Lung (tissue), 12 donors: Measurements from ENCODE around the gene EYA3. TPM values are rescaled to one million over a fixed set of nuclear protein-coding genes. Genes with fewer than 3 reads are reported as not detected.
A peak's percentile ranks its signal among the peaks of the same experiment; 100 is the strongest.

Experiments
- ATAC-seq: fragments of 200-7000 bp; cut with Tn5 transposase; one replicate; pipeline ENCODE4 v1.9.1; 2020; ENCODE audit warnings: moderate number of reproducible peaks; ENCODE audit not compliant: insufficient read depth, low FRiP score
- DNase-seq, 3 donors: peaks; one replicate each; pipeline ENCODE4 v3.0.0-alpha.2; 2013 to 2017
- H3K27ac ChIP-seq, 2 donors: one replicate each; pipeline ENCODE4 v1.5.1; 2013; ENCODE audit warnings: mild to moderate bottlenecking in 2 of 2, moderate library complexity in 2 of 2, control low read depth in 1 of 2, inconsistent platforms in 1 of 2, low read depth in 1 of 2, low read length in 1 of 2
- H3K27me3 ChIP-seq, 3 donors: one replicate each; pipeline ENCODE4 v1.5.1; 2013; ENCODE audit warnings: low read length in 2 of 3; ENCODE audit not compliant: control insufficient read depth in 3 of 3, insufficient read depth in 3 of 3
- H3K36me3 ChIP-seq, 4 donors: one replicate each; pipeline ENCODE4 v1.5.1; 2013; ENCODE audit warnings: low read length in 4 of 4, mild to moderate bottlenecking in 1 of 4, moderate library complexity in 1 of 4; ENCODE audit not compliant: control insufficient read depth in 4 of 4, insufficient read depth in 4 of 4
- H3K4me1 ChIP-seq, 5 donors: one replicate each; pipeline ENCODE4 v1.5.1; 2013; ENCODE audit warnings: low read length in 5 of 5, mild to moderate bottlenecking in 2 of 5, moderate library complexity in 1 of 5; ENCODE audit not compliant: control insufficient read depth in 5 of 5, insufficient read depth in 5 of 5
- H3K4me3 ChIP-seq: one replicate; pipeline ENCODE4 v1.5.1; 2013; ENCODE audit warnings: mild to moderate bottlenecking, control low read depth, moderate library complexity
- H3K9ac ChIP-seq, 2 donors: one replicate each; pipeline ENCODE4 v1.5.1; 2013; ENCODE audit warnings: low read length in 2 of 2, control low read depth in 1 of 2; ENCODE audit not compliant: insufficient read depth in 1 of 2
- H3K9me3 ChIP-seq, 4 donors: one replicate each; pipeline ENCODE4 v1.5.1; 2013; ENCODE audit warnings: low read length in 3 of 4, mild to moderate bottlenecking in 1 of 4, moderate library complexity in 1 of 4; ENCODE audit not compliant: control insufficient read depth in 4 of 4, insufficient read depth in 3 of 4
- WGBS, 2 donors: extraction: QIAGEN DNeasy Blood & Tissue Kit; methylation state at CpG; one replicate each; pipeline ENCODE4 v1.1.7; 2013; 5-methylcytosine and 5-hydroxymethylcytosine counted together
- polyA plus RNA-seq, 2 donors: library from polyadenylated mRNA; stranded (reverse); fragments of 200-250 nt; gene quantifications; one replicate each; pipeline ENCODE4 v1.2.1, GENCODE V29; 2013
- total RNA-seq, 2 donors: library from RNA; depleted of rRNA in 1 of 2; stranded (reverse); fragments of >200 nt in 1 of 2; gene quantifications; one replicate each; pipeline ENCODE4 v1.2.1, GENCODE V29; 2014 to 2021
- TF ChIP-seq, protein P1 (sequence below): IDR thresholded peaks from 2 replicates; pipeline ENCODE4 v1.5.1; 2012; ENCODE audit warnings: mild to moderate bottlenecking; ENCODE audit errors: control extremely low read depth, extremely low read depth
- donor health status: control.
- donor health status: control.
- donor health status: Bipolar disorder and iron deficiency.
- donor health status: healthy.
- donor health status: DM: yes; HTN: yes; CAD: no.

Gene EYA3
- total and polyA plus RNA-seq, 4 donors, result 6.3 to 21.8 (median 13.4) TPM

DNA sequence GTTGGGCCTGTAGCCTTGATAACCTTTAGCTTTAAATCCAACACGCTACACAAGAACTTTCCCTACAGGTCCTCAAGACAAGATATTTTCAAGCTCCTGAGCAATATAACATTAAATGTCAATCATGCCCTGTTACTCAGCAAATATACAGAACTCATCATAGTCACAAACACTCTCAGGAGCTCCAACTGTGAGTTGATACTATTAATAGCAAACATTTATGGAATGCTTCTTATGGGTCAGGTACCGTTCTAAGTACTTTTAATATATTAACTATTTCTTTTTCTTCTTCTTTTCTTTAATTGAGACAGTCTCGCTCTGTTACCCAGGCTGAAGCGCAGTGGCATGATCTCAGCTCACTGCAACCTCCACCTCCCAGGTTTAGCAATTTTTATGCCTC, 10.1 kb downstream of the EYA3 start:
- Histone ChIP-seq H3K36me3 (peaks cover 0 to 3% (median 0%) of the 10 kb centered on the region in 4 donors), H3K27ac (peak overlapping the region in 1 of 2 donors; percentile 42), H3K4me3 (no peak overlapping the region), H3K4me1 (peaks cover 0 to 22% (median 3%) of the 10 kb centered on the region in 5 donors), H3K27me3 (no peaks in the 10 kb centered on the region), H3K9ac (no peak overlapping the region), H3K9me3 (no peaks in the 10 kb centered on the region)
- peak; percentile 27 for ATAC-seq
- DNase-seq, result no peak
- TF ChIP-seq, protein P1, sequence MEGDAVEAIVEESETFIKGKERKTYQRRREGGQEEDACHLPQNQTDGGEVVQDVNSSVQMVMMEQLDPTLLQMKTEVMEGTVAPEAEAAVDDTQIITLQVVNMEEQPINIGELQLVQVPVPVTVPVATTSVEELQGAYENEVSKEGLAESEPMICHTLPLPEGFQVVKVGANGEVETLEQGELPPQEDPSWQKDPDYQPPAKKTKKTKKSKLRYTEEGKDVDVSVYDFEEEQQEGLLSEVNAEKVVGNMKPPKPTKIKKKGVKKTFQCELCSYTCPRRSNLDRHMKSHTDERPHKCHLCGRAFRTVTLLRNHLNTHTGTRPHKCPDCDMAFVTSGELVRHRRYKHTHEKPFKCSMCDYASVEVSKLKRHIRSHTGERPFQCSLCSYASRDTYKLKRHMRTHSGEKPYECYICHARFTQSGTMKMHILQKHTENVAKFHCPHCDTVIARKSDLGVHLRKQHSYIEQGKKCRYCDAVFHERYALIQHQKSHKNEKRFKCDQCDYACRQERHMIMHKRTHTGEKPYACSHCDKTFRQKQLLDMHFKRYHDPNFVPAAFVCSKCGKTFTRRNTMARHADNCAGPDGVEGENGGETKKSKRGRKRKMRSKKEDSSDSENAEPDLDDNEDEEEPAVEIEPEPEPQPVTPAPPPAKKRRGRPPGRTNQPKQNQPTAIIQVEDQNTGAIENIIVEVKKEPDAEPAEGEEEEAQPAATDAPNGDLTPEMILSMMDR, result no peak
- 69 to 86% methylated on average over 4 of the region's 4 CpGs for WGBS, 2 donors

DNA sequence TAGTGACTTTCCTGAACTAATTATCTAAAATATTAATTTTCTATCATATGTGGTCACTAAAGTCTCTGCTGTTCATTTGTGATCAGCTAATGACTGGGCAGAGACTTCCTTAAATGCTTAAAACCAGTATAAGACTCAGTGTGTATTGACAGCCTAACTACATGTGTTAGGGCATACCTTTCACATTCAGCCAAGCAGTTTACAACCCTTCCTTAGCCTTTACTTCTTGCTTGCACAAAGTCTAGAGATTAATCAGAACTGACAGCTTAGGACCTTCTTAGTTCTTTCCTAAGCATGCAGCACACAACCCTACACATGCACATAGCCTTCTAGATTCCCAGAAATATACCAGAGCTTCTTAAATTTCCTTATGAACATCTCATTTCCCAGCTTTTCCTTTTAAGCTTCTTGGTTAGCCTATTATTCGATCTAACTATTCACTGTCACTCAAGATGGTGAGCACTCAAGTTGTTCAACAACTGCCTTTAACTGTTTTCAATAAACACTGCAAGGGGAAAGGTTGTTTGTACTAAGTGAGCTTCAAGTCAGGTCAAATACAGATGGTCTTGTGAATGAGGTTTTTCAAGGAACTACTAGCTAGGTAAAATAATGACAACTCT, 13.4 kb downstream of the EYA3 start:
- H3K27me3 ChIP-seq, result no peaks in the 10 kb centered on the region
- DNase-seq (no peak), ATAC-seq (no peak)
- no peaks in the 10 kb centered on the region for H3K9me3 ChIP-seq
- no peak overlapping the region for H3K9ac ChIP-seq
- no peak overlapping the region for H3K4me3 ChIP-seq
- peaks cover 0 to 5% (median 0%) of the 10 kb centered on the region in 4 donors for H3K36me3 ChIP-seq
- TF ChIP-seq, protein P1, result no peak
- peaks cover 0 to 25% (median 3%) of the 10 kb centered on the region in 5 donors for H3K4me1 ChIP-seq
- WGBS, 2 donors, result 62 to 86% methylated on average over 1 of the region's 1 CpG
- H3K27ac ChIP-seq, result peak overlapping the region in 1 of 2 donors; percentile 29

DNA sequence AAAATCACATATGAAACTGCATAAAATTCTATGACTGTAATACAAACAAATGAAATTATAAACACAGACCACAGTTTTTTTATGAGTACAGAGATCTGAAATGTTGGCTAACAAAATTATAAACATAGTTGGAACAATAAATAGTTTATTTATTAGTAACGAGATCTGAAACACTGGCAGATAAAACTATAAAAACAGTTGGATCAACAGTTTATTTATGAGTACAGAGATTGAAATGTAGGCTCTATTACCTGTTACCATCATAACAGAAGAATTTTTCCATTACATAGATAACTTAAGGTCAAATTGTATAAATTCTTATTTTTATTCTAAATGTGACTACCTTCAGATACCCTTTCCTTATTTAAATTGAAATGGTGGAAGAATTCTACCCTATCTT, 14.5 kb downstream of the EYA3 start:
- no peak for ATAC-seq
- Histone ChIP-seq H3K4me1 (peaks cover 0 to 19% (median 3%) of the 10 kb centered on the region in 5 donors), H3K9ac (no peak overlapping the region), H3K27ac (no peak overlapping the region), H3K4me3 (no peak overlapping the region), H3K9me3 (no peaks in the 10 kb centered on the region), H3K27me3 (no peaks in the 10 kb centered on the region), H3K36me3 (peaks cover 0 to 2% (median 0%) of the 10 kb centered on the region in 4 donors)
- DNase-seq, result no peak
- TF ChIP-seq, protein P1, result no peak
- WGBS, 2 donors, result 64 to 74% methylated on average over 1 of the region's 1 CpG

DNA sequence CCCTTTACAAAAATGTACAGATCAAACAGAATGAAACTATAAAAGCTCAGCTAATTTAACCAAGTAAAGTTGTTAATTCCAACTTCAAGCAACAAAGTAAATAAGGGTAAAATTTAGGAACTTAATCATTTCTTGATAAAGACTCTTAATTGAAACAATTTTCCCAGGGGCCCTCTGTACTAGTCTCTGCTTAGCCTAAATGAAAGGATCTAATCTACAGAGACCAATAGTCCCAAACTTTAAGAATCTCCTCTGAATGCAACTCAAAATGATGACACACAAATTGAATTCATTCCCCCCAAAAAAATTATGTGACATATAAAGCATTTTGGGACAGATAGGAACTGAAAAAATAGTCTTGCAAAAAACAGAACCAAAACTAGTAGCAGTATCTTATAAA, 16.6 kb downstream of the EYA3 start:
- Histone ChIP-seq H3K36me3 (peaks cover 0 to 2% (median 0%) of the 10 kb centered on the region in 4 donors), H3K4me3 (no peak overlapping the region), H3K27ac (no peak overlapping the region), H3K27me3 (no peaks in the 10 kb centered on the region), H3K9me3 (no peaks in the 10 kb centered on the region), H3K9ac (no peak overlapping the region), H3K4me1 (peaks cover 0 to 14% (median 3%) of the 10 kb centered on the region in 5 donors)
- ATAC-seq (no peak), DNase-seq (no peak)
- TF ChIP-seq, protein P1, result no peak
